Measurements from ENCODE around the gene PDYN. TPM values are rescaled to one million over a fixed set of nuclear protein-coding genes. Genes with fewer than 3 reads are reported as not detected.
"Not testable (repeated sequence)": the region's sequence is repeated elsewhere in the genome, so short reads cannot be mapped to it uniquely, and the experiment has no call there.

PDYN gene
- not detected for total RNA-seq
- polyA plus RNA-seq, result not detected
- long read RNA-seq, donor 1, result 0 reads
- long read RNA-seq, donor 2, result 0 reads
- long read RNA-seq, donor 3, result 0 reads
- long read RNA-seq, donor 4, result 0 reads
- long read RNA-seq, donor 5, result 0 reads
- long read RNA-seq, donor 6, result 0 reads
- long read RNA-seq, donor 7, result 0 reads
- long read RNA-seq, donor 8, result 0 reads
- long read RNA-seq, donor 9, result 0 reads
- long read RNA-seq, donor 10, result 0 reads

- Histone ChIP-seq H3K4me3 (no peak within 1 kb of the TSS), H3K9me3 (no peaks in the 10 kb centered on the region), H3K36me3 (no peaks in the 10 kb centered on the region), H3K27ac (no peak within 1 kb of the TSS), H3K27me3 (peaks cover 0 to 95% (median 38%) of the 10 kb centered on the region in 3 donors), H3K4me1 (no peaks in the 10 kb centered on the region)
- DNase-seq, result no peak
- WGBS, 5 donors, result 20 to 31% (median 25%) methylated on average over 8 to 9 of the region's 9 CpGs
- no peak for TF ChIP-seq POLR2AphosphoS5 (IDR thresholded peaks at IDR 0.05)
- TF ChIP-seq CTCF (IDR thresholded peaks at IDR 0.05), result no peak
- no peak for TF ChIP-seq EP300 (IDR thresholded peaks at IDR 0.05)
- TF ChIP-seq POLR2A (IDR thresholded peaks at IDR 0.05), result no peak
- intact Hi-C loops (cut with DNase I; ENCODE audit: low total_unique reads), result no loop called here
Observed at GRCh38 chr20:1993986-1994385, at the start of gene PDYN. Gene PDYN (minus strand): TSS chr20:1994058. CDS start chr20:1983084, 10,974 bp downstream.

- H3K27me3 ChIP-seq, result peaks cover 0 to 20% (median 5%) of the 10 kb centered on the region in 3 donors
- H3K4me1 ChIP-seq, result no peaks in the 10 kb centered on the region
- WGBS, 5 donors, result 47 to 58% (median 52%) methylated on average over 6 of the region's 6 CpGs
- TF ChIP-seq POLR2AphosphoS5 (IDR thresholded peaks at IDR 0.05) (no peak), EP300 (IDR thresholded peaks at IDR 0.05) (no peak), POLR2A (IDR thresholded peaks at IDR 0.05) (no peak), CTCF (IDR thresholded peaks at IDR 0.05) (no peak)
- no peak overlapping the region for H3K27ac ChIP-seq
- H3K9me3 ChIP-seq, result peaks cover 0 to 7% (median 0%) of the 10 kb centered on the region in 4 donors
- DNase-seq, result no peak
- intact Hi-C loops (cut with DNase I; ENCODE audit: low total_unique reads), result no loop called here
- no peaks in the 10 kb centered on the region for H3K36me3 ChIP-seq
- no peak overlapping the region for H3K4me3 ChIP-seq
Observed at GRCh38 chr20:2042400-2042799, 48.5 kb upstream of the PDYN start.

GRCh38 chr20:2038161-2038560, 44.3 kb upstream of the PDYN start:
- intact Hi-C loops (cut with DNase I; ENCODE audit: low total_unique reads), result no loop called here
- no peak for DNase-seq
- peaks cover 0 to 45% (median 5%) of the 10 kb centered on the region in 3 donors for H3K27me3 ChIP-seq
- 12 to 20% (median 17%) methylated on average over 3 of the region's 3 CpGs for WGBS, 5 donors
- no peak for TF ChIP-seq POLR2AphosphoS5 (IDR thresholded peaks at IDR 0.05)
- TF ChIP-seq EP300 (IDR thresholded peaks at IDR 0.05), result no peak
- TF ChIP-seq POLR2A (IDR thresholded peaks at IDR 0.05), result no peak
- no peak for TF ChIP-seq CTCF (IDR thresholded peaks at IDR 0.05)
- H3K4me1 ChIP-seq, result no peaks in the 10 kb centered on the region
- H3K4me3 ChIP-seq, result no peak overlapping the region
- H3K27ac ChIP-seq, result no peak overlapping the region
- peaks cover 0 to 4% (median 0%) of the 10 kb centered on the region in 4 donors for H3K9me3 ChIP-seq
- H3K36me3 ChIP-seq, result no peaks in the 10 kb centered on the region

- no peak for DNase-seq
- intact Hi-C loops (cut with DNase I; ENCODE audit: low total_unique reads), result no loop called here
- H3K9me3 ChIP-seq, result no peaks in the 10 kb centered on the region
- no peak overlapping the region for H3K27ac ChIP-seq
- H3K27me3 ChIP-seq, result peaks cover 0 to 50% (median 5%) of the 10 kb centered on the region in 3 donors
- no peaks in the 10 kb centered on the region for H3K36me3 ChIP-seq
- 67 to 82% (median 80%) methylated on average over 4 of the region's 4 CpGs for whole genome bisulfite sequencing, 5 donors
- no peak for TF ChIP-seq CTCF (IDR thresholded peaks at IDR 0.05)
- TF ChIP-seq POLR2A (IDR thresholded peaks at IDR 0.05), result no peak
- no peak for TF ChIP-seq EP300 (IDR thresholded peaks at IDR 0.05)
- no peak for TF ChIP-seq POLR2AphosphoS5 (IDR thresholded peaks at IDR 0.05)
- H3K4me1 ChIP-seq, result no peaks in the 10 kb centered on the region
- no peak overlapping the region for H3K4me3 ChIP-seq
Observed at GRCh38 chr20:2037296-2037914, 43.5 kb upstream of the PDYN start.

- H3K4me1 ChIP-seq; H3K4me3 ChIP-seq; DNase-seq; H3K9me3 ChIP-seq; intact Hi-C loops (cut with DNase I; ENCODE audit: low total_unique reads); H3K27ac ChIP-seq; H3K36me3 ChIP-seq: not testable (repeated sequence)
- peaks cover 0 to 57% (median 5%) of the 10 kb centered on the region in 3 donors for H3K27me3 ChIP-seq
- WGBS, 5 donors, result 89 to 98% (median 96%) methylated on average over 4 of the region's 4 CpGs
Observed at GRCh38 chr20:2036357-2036756, 42.5 kb upstream of the PDYN start.

Measured in stomach (tissue), 19 donors.